ENCODE measurements around the gene IL18R1. TPM values are rescaled to one million over a fixed set of nuclear protein-coding genes. Genes with fewer than 3 reads are reported as not detected.

IL18R1 gene
- polyA plus RNA-seq, 1 experiment = not detected

GRCh38 chr2:102376052-102376591 lies 20.5 kb downstream of the IL18R1 start:
- DNase-seq (ENCODE audit: low read depth) = no peak
- no peaks in the 10 kb centered on the region for H3K36me3 ChIP-seq (ENCODE audit: control insufficient read depth, insufficient read depth, low read length)
- no peak for TF ChIP-seq CTCF (IDR thresholded peaks at IDR 0.05; ENCODE audit: insufficient read depth, low read depth, low read length)
- CTCF ChIA-PET = no interaction called here
- no peak overlapping the region for H3K4me3 ChIP-seq (ENCODE audit: low read depth, low read length)
- H3K27me3 ChIP-seq (ENCODE audit: control insufficient read depth, insufficient read depth, low read length) = no peaks in the 10 kb centered on the region
- POLR2A ChIA-PET = no interaction called here

- Histone ChIP-seq H3K4me3 (ENCODE audit: low read depth, low read length) (no peak overlapping the region), H3K27me3 (ENCODE audit: control insufficient read depth, insufficient read depth, low read length) (no peaks in the 10 kb centered on the region; the same call in 1 of the 2 replicates), H3K36me3 (ENCODE audit: control insufficient read depth, insufficient read depth, low read length) (no peaks in the 10 kb centered on the region)
- POLR2A ChIA-PET = no interaction called here
- CTCF ChIA-PET = interaction anchor here (1.2 to 1.5 kb wide), 2 partner anchors 12 to 143 kb away, joined by 3 read pairs; no protein-coding TSS in a partner anchor
- TF ChIP-seq CTCF (IDR thresholded peaks at IDR 0.05; ENCODE audit: insufficient read depth, low read depth, low read length) = no peak
- no peak for DNase-seq (ENCODE audit: low read depth)
Measured at GRCh38 chr2:102383722-102384121, 28.1 kb downstream of the IL18R1 start.

GRCh38 chr2:102385522-102385921 lies 29.9 kb downstream of the IL18R1 start:
- DNase-seq (ENCODE audit: low read depth) = no peak
- Histone ChIP-seq H3K27me3 (ENCODE audit: control insufficient read depth, insufficient read depth, low read length) (no peaks in the 10 kb centered on the region; the same call in 1 of the 2 replicates), H3K36me3 (ENCODE audit: control insufficient read depth, insufficient read depth, low read length) (no peaks in the 10 kb centered on the region), H3K4me3 (ENCODE audit: low read depth, low read length) (no peak overlapping the region)
- POLR2A ChIA-PET = no interaction called here
- CTCF ChIA-PET = no interaction called here
- TF ChIP-seq CTCF (IDR thresholded peaks at IDR 0.05; ENCODE audit: insufficient read depth, low read depth, low read length) = no peak

GRCh38 chr2:102386004-102386403 lies 30.4 kb downstream of the IL18R1 start:
- POLR2A ChIA-PET = no interaction called here
- CTCF ChIA-PET = no interaction called here

GRCh38 chr2:102386867-102387541 lies 31.4 kb downstream of the IL18R1 start:
- Histone ChIP-seq H3K27me3 (ENCODE audit: control insufficient read depth, insufficient read depth, low read length) (no peaks in the 10 kb centered on the region; the same call in 1 of the 2 replicates), H3K4me3 (ENCODE audit: low read depth, low read length) (no peak overlapping the region), H3K36me3 (ENCODE audit: control insufficient read depth, insufficient read depth, low read length) (no peaks in the 10 kb centered on the region)
- ChIA-PET CTCF (no interaction called here), POLR2A (no interaction called here)
- TF ChIP-seq CTCF (IDR thresholded peaks at IDR 0.05; ENCODE audit: insufficient read depth, low read depth, low read length) = no peak
- DNase-seq (ENCODE audit: low read depth) = no peak

More at GRCh38 chr2:102386004-102386403, 30.4 kb downstream of the IL18R1 start:
- no peak for TF ChIP-seq CTCF (IDR thresholded peaks at IDR 0.05; ENCODE audit: insufficient read depth, low read depth, low read length)
- DNase-seq (ENCODE audit: low read depth) = no peak
- no peaks in the 10 kb centered on the region for H3K36me3 ChIP-seq (ENCODE audit: control insufficient read depth, insufficient read depth, low read length)
- H3K4me3 ChIP-seq (ENCODE audit: low read depth, low read length) = no peak overlapping the region
- H3K27me3 ChIP-seq (ENCODE audit: control insufficient read depth, insufficient read depth, low read length) = no peaks in the 10 kb centered on the region; the same call in 1 of the 2 replicates

Measured in BJ (cell line).